Measurements from ENCODE around the gene CHST6. TPM values are rescaled to one million over a fixed set of nuclear protein-coding genes. Genes with fewer than 3 reads are reported as not detected.
A peak's percentile ranks its signal among the peaks of the same experiment; 100 is the strongest.
"Not testable (repeated sequence)": the region's sequence is repeated elsewhere in the genome, so short reads cannot be mapped to it uniquely, and the experiment has no call there.

CHST6 gene
- total RNA-seq, 3 donors from 2014 or later, result under 0.01 to 0.44 TPM; not detected in 1

GRCh38 chr16:75472908-75473877 is 22.0 kb downstream of the CHST6 start:
- intact Hi-C loops (cut with DNase I; ENCODE audit: low total_unique reads), result loop anchor here (2.0 kb wide), 1 partner anchor 72 kb away; no protein-coding TSS in a partner anchor
- no peaks in the 10 kb centered on the region for H3K27me3 ChIP-seq
- no peak for TF ChIP-seq POLR2A (IDR thresholded peaks at IDR 0.05)
- no peak for TF ChIP-seq POLR2AphosphoS5 (IDR thresholded peaks at IDR 0.05)
- TF ChIP-seq, protein P1, sequence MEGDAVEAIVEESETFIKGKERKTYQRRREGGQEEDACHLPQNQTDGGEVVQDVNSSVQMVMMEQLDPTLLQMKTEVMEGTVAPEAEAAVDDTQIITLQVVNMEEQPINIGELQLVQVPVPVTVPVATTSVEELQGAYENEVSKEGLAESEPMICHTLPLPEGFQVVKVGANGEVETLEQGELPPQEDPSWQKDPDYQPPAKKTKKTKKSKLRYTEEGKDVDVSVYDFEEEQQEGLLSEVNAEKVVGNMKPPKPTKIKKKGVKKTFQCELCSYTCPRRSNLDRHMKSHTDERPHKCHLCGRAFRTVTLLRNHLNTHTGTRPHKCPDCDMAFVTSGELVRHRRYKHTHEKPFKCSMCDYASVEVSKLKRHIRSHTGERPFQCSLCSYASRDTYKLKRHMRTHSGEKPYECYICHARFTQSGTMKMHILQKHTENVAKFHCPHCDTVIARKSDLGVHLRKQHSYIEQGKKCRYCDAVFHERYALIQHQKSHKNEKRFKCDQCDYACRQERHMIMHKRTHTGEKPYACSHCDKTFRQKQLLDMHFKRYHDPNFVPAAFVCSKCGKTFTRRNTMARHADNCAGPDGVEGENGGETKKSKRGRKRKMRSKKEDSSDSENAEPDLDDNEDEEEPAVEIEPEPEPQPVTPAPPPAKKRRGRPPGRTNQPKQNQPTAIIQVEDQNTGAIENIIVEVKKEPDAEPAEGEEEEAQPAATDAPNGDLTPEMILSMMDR (IDR thresholded peaks at IDR 0.05), result no peak
- no peak overlapping the region for H3K27ac ChIP-seq
- H3K9me3 ChIP-seq, result no peaks in the 10 kb centered on the region
- no peaks in the 10 kb centered on the region for H3K36me3 ChIP-seq
- H3K4me1 ChIP-seq, result no peaks in the 10 kb centered on the region
- no peak for DNase-seq (ENCODE audit: low spot score in 2 of 2)
- no peak overlapping the region for H3K4me3 ChIP-seq

DNA sequence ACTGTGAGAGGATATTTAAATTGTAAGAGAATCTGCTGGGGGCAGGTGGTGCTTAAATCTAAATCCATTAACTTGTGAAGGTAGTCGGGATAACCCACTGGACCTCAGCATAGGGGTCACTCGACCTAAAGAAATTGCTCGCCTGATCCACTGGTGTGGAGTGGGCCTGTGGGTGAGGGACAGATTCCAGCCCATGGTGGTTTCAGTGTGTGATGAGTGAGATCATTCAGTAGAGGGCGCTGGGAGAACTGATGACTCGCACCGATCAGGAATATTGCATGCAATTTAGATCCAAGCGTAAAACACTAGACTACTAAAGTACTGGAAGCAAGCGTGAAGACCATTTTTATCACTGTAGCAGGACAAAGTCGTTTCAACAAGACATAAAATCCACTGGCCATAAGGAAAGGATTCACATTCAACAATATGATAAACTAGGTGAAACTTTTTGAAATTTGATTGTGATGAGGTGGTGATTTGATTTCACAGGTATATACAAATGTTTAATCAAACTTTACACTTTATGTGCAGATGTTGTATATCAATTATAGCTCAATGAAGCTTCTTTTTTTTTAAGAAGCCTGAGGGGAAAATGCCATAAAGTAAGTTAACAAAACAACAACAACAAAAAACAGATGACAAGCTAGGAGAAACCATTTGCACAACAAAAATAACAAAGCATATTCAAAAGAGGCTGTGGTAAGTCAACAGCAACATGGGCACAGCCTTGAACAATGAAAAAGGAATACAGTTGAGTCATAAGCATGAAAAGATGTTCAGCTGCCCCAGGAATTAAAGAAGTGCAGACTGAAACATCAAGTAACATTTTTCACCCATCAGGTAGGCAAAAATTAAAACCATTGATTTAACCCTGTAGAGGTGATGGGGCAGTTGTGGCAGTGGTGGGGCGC is 23.3 kb downstream of the CHST6 start:
- Histone ChIP-seq H3K27me3 (no peaks in the 10 kb centered on the region), H3K4me3 (no peak overlapping the region), H3K4me1 (no peaks in the 10 kb centered on the region), H3K9me3 (no peaks in the 10 kb centered on the region), H3K36me3 (no peaks in the 10 kb centered on the region), H3K27ac (no peak overlapping the region)
- DNase-seq (ENCODE audit: low spot score in 2 of 2), result peak in 1 of 2 donors; percentile 34
- intact Hi-C loops (cut with DNase I; ENCODE audit: low total_unique reads), result loop anchor here (2.0 kb wide), 1 partner anchor 73 kb away; no protein-coding TSS in a partner anchor
- TF ChIP-seq, protein P1 (IDR thresholded peaks at IDR 0.05), result peak; percentile 52 to 82 (median 79)
- no peak for TF ChIP-seq POLR2A (IDR thresholded peaks at IDR 0.05)

DNA sequence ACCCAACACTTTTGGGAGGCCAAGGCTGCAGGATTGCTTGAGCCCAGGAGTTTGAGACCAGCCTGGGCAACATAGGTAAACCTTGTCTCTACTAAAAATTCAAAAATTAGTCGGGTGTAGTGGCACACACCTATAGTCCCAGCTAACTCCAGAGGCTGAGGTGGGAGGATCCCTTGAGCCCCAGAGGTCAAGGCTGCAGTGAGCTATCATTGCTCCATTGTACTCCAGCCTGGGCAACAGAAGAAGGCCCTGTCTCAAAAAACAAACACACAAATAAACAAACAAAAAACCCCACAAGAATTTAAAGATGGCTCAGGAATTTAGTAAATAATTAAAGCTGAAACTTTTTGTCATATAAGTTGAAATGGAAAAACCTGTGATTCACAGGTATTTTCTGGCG is 28.5 kb downstream of the CHST6 start:
- Histone ChIP-seq H3K27me3 (no peaks in the 10 kb centered on the region), H3K4me3 (no peak overlapping the region), H3K9me3 (no peaks in the 10 kb centered on the region), H3K36me3 (no peaks in the 10 kb centered on the region), H3K27ac (no peak overlapping the region), H3K4me1 (no peaks in the 10 kb centered on the region)
- intact Hi-C loops (cut with DNase I; ENCODE audit: low total_unique reads), result no loop called here
- DNase-seq (ENCODE audit: low spot score in 2 of 2), result no peak
- TF ChIP-seq, protein P1 (IDR thresholded peaks at IDR 0.05), result no peak
- no peak for TF ChIP-seq POLR2A (IDR thresholded peaks at IDR 0.05)
- TF ChIP-seq POLR2AphosphoS5 (IDR thresholded peaks at IDR 0.05), result no peak

DNA sequence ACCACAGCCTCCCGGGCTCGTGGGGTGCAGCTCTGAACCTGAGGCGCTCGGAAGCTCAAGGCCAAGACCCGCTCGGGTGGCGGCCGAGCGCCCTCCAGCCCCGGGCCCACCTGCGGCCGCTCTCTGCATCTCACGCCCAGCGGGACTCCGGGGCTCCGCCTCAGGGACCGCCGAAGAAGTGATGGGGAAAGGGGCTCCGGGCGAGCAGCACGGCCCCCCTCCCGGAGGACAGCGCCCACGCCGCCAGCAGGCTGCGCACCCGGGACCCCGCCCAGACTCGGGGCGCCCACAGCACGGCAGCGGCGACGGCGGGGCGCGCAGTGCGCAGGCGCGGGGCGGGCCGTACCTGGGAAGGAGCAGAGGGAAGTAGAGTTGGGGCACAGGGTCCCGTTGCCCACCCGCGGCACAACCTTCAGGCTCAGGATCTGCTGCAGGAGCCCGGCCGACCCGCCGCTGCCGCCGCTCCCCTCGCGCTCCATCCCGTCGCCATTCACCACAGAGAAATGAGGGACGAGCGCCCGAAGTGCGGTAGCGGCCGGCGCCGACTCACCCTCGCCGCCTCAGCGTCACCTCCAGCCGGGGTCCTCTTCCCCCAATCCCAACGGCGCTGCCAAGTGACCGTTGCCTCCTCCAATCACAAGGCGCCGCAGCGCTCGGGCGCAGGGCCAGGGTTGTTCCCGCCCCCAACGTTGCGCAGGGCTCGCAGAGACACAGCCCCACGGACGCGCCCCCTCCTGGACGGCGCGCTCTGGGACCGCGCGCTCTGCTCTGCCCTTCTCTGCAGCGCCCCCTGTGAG is 30.9 kb downstream of the CHST6 start, which contains the start of gene TMEM170A:
Gene TMEM170A (minus strand): TSS at position 568 of the 797 bp plus-strand sequence. CDS start 89 bp downstream, at position 479.
- Histone ChIP-seq H3K9me3 (no peaks in the 10 kb centered on the region), H3K36me3 (no peaks in the 10 kb centered on the region), H3K4me3 (peak within 1 kb of the TSS; percentile 76 to 93 (median 84)), H3K27me3 (no peaks in the 10 kb centered on the region), H3K4me1 (no peaks in the 10 kb centered on the region), H3K27ac (peak within 1 kb of the TSS; percentile 95)
- intact Hi-C loops (cut with DNase I; ENCODE audit: low total_unique reads), result no loop called here
- peak; percentile 88 to 96 (median 92) for TF ChIP-seq POLR2AphosphoS5 (IDR thresholded peaks at IDR 0.05)
- TF ChIP-seq, protein P1 (IDR thresholded peaks at IDR 0.05), result peak; percentile 100
- peak; percentile 72 for TF ChIP-seq POLR2A (IDR thresholded peaks at IDR 0.05)
- peak; percentile 100 for DNase-seq (ENCODE audit: low spot score in 2 of 2)

DNA sequence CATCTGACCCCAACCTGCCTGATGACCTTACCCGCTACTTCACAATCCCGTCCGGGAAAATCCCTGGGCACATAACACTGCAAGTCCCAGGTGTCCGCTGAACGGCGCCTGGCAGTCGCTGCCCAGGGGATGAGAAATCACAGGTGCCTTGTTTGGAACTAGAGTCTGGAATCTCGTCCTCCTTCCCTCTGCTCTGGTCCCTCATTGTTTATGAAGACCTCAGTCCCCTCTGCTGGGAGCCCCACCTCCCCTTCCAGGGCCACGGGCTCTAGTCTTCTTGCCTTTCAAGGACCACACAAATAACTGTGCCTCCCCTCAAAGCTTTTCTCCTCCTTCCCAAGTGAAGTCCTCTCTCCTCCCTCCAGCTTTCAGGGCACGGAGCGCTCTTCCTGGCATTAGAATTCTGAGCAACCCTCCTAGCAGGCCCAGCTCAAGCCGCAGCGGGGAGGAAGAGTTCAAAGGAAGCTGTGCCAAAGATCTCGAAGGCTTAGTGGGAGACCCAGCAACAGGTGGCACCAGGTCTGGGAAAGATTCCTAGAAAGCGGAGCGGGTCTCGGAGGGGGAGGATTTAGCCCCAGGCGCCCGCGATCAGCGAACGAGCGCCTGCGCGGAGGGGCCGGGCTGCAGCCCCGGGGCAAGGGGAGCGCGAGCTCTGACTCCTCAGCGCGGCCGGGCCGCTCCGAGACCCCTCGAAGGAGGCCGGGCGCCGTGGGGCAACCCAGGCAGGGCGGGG is 31.7 kb downstream of the CHST6 start:
- peak in 1 of 2 donors; percentile 45 for DNase-seq (ENCODE audit: low spot score in 2 of 2)
- intact Hi-C loops (cut with DNase I; ENCODE audit: low total_unique reads); H3K9me3 ChIP-seq: not testable (repeated sequence)

More for the DNA sequence above, 31.7 kb downstream of the CHST6 start:
- H3K4me1 ChIP-seq, H3K27me3 ChIP-seq, H3K36me3 ChIP-seq: not testable (repeated sequence)
- H3K4me3 ChIP-seq, result peak overlapping the region; percentile 76 to 93 (median 84)
- H3K27ac ChIP-seq, result peak overlapping the region; percentile 95

All from breast epithelium (tissue), 4 donors.